Astrocyte (in vitro differentiated cells and primary cell): ENCODE data around the gene VSTM2B. TPM values are rescaled to one million over a fixed set of nuclear protein-coding genes. Genes with fewer than 3 reads are reported as not detected.

ENCODE experiments used
- DNase-seq: peaks from one replicate; pipeline ENCODE4 v3.0.0-alpha.2; 2010; ENCODE audit warnings: low read depth
- FAIRE-seq: peaks from 2 replicates; lab custom pipeline; 2011; peaks lifted over from hg19 to GRCh38; lab: Jason Lieb, UNC
- H2AFZ ChIP-seq: 2 replicates; pipeline ENCODE4 v1.6.0; 2012; ENCODE audit warnings: low read depth, low read length, inconsistent platforms
- H3K27ac ChIP-seq: 2 replicates; pipeline ENCODE4 v1.5.1; 2011; ENCODE audit warnings: low read depth, low read length, inconsistent platforms
- H3K27me3 ChIP-seq: 2 replicates; pipeline ENCODE4 v1.6.0; 2011; ENCODE audit warnings: low read length, inconsistent platforms; ENCODE audit not compliant: insufficient read depth
- H3K36me3 ChIP-seq: 2 replicates; pipeline ENCODE4 v1.5.1; 2011; ENCODE audit warnings: low read length, inconsistent platforms; ENCODE audit not compliant: insufficient read depth
- H3K4me1 ChIP-seq: 2 replicates; pipeline ENCODE4 v1.5.1; 2011; ENCODE audit warnings: low read length, inconsistent platforms; ENCODE audit not compliant: insufficient read depth
- H3K4me2 ChIP-seq: 2 replicates; pipeline ENCODE4 v1.6.0; 2012; ENCODE audit warnings: low read length, inconsistent platforms
- H3K4me3 ChIP-seq: 2 replicates; pipeline ENCODE4 v1.5.1; 2011; ENCODE audit warnings: low read depth, mild to moderate bottlenecking, low read length, inconsistent platforms; ENCODE audit not compliant: insufficient read depth
- H3K79me2 ChIP-seq: 2 replicates; pipeline ENCODE4 v1.6.0; 2012; ENCODE audit warnings: mild to moderate bottlenecking, low read length, inconsistent platforms; ENCODE audit not compliant: insufficient read depth
- H3K9ac ChIP-seq: 2 replicates; pipeline ENCODE4 v1.6.0; 2012; ENCODE audit warnings: mild to moderate bottlenecking, low read length, inconsistent platforms
- H3K9me3 ChIP-seq: 2 replicates; pipeline ENCODE4 v1.5.1; 2012; ENCODE audit warnings: low read depth, mild to moderate bottlenecking, low read length, inconsistent platforms; ENCODE audit not compliant: insufficient read depth
- H4K20me1 ChIP-seq: 2 replicates; pipeline ENCODE4 v1.6.0; 2012; ENCODE audit warnings: low read length, inconsistent platforms; ENCODE audit not compliant: insufficient read depth
- H3K27ac Mint-ChIP-seq: one replicate; pipeline ENCODE4 v1.8.0; 2021; ENCODE audit warnings: mild to moderate bottlenecking, mixed read lengths; ENCODE audit not compliant: unreplicated experiment
- H3K27me3 Mint-ChIP-seq: one replicate; pipeline ENCODE4 v1.8.0; 2021; ENCODE audit warnings: low read depth, mixed read lengths; ENCODE audit not compliant: unreplicated experiment
- H3K36me3 Mint-ChIP-seq: one replicate; pipeline ENCODE4 v1.8.0; 2021; ENCODE audit warnings: low read depth, mixed read lengths; ENCODE audit not compliant: unreplicated experiment
- H3K4me1 Mint-ChIP-seq: one replicate; pipeline ENCODE4 v1.8.0; 2021; ENCODE audit warnings: low read depth, mixed read lengths; ENCODE audit not compliant: unreplicated experiment
- H3K4me3 Mint-ChIP-seq: one replicate; pipeline ENCODE4 v1.8.0; 2021; ENCODE audit warnings: mild to moderate bottlenecking, moderate library complexity, mixed read lengths; ENCODE audit not compliant: unreplicated experiment
- H3K9me3 Mint-ChIP-seq: one replicate; pipeline ENCODE4 v1.8.0; 2021; ENCODE audit warnings: mild to moderate bottlenecking, mixed read lengths; ENCODE audit not compliant: unreplicated experiment
- CTCF ChIP-seq: IDR thresholded peaks from 2 replicates; pipeline ENCODE4 v1.5.1; 2011; ENCODE audit warnings: low read depth, mild to moderate bottlenecking, inconsistent platforms, low read length, moderate library complexity; ENCODE audit not compliant: insufficient read depth
- EZH2 ChIP-seq: IDR thresholded peaks from 2 replicates; pipeline ENCODE4 v1.6.1; 2012; ENCODE audit warnings: mild to moderate bottlenecking, low read length, inconsistent platforms; ENCODE audit not compliant: insufficient read depth
- total RNA-seq: library from RNA; stranded (reverse); gene quantifications from 2 replicates; pipeline ENCODE4 v1.2.1, GENCODE V29; 2021

The VSTM2B gene
- total RNA-seq, 1 donor from 2014 or later: not detected

GRCh38 chr19:29564574-29565005 lies 38.8 kb downstream of the VSTM2B start:
- TF ChIP-seq CTCF (no peak), EZH2 (no peak)
- H4K20me1 ChIP-seq: no peaks in the 10 kb centered on the region
- H2AFZ ChIP-seq: no peak overlapping the region
- no peaks in the 10 kb centered on the region for H3K36me3 ChIP-seq
- H3K4me2 ChIP-seq: no peak overlapping the region
- no peak overlapping the region for H3K27ac ChIP-seq
- Mint-ChIP-seq H3K36me3 (no peaks in the 10 kb centered on the region), H3K4me1 (no peaks in the 10 kb centered on the region), H3K27ac (no peak overlapping the region), H3K9me3 (peaks cover 10% of the 10 kb centered on the region), H3K4me3 (no peak overlapping the region), H3K27me3 (peaks cover 48% of the 10 kb centered on the region)
- no peaks in the 10 kb centered on the region for H3K27me3 ChIP-seq
- DNase-seq: no peak
- no peaks in the 10 kb centered on the region for H3K79me2 ChIP-seq
- no peaks in the 10 kb centered on the region for H3K4me1 ChIP-seq
- no peaks in the 10 kb centered on the region for H3K9me3 ChIP-seq
- no peak for FAIRE-seq
- H3K9ac ChIP-seq: no peak overlapping the region
- no peak overlapping the region for H3K4me3 ChIP-seq

GRCh38 chr19:29565171-29565570 lies 39.4 kb downstream of the VSTM2B start:
- TF ChIP-seq CTCF: no peak
- no peak for TF ChIP-seq EZH2
- Histone ChIP-seq H3K36me3 (no peaks in the 10 kb centered on the region), H3K4me3 (no peak overlapping the region), H3K9ac (no peak overlapping the region), H3K4me2 (no peak overlapping the region), H3K4me1 (no peaks in the 10 kb centered on the region), H3K79me2 (no peaks in the 10 kb centered on the region), H3K27me3 (no peaks in the 10 kb centered on the region), H3K27ac (no peak overlapping the region), H2AFZ (no peak overlapping the region), H4K20me1 (no peaks in the 10 kb centered on the region), H3K9me3 (no peaks in the 10 kb centered on the region)
- Mint-ChIP-seq H3K36me3 (no peaks in the 10 kb centered on the region), H3K4me3 (no peak overlapping the region), H3K27ac (no peak overlapping the region), H3K4me1 (no peaks in the 10 kb centered on the region), H3K9me3 (peaks cover 4% of the 10 kb centered on the region), H3K27me3 (peaks cover 48% of the 10 kb centered on the region)
- no peak for FAIRE-seq
- no peak for DNase-seq

GRCh38 chr19:29566496-29567054 lies 40.8 kb downstream of the VSTM2B start:
- no peaks in the 10 kb centered on the region for H4K20me1 ChIP-seq
- no peaks in the 10 kb centered on the region for H3K9me3 Mint-ChIP-seq
- no peaks in the 10 kb centered on the region for H3K4me1 ChIP-seq
- no peak overlapping the region for H3K27ac ChIP-seq
- no peak for TF ChIP-seq EZH2
- TF ChIP-seq CTCF: no peak
- H3K27me3 Mint-ChIP-seq: peaks cover 55% of the 10 kb centered on the region
- no peak overlapping the region for H3K4me3 Mint-ChIP-seq
- H3K27ac Mint-ChIP-seq: no peak overlapping the region
- no peaks in the 10 kb centered on the region for H3K4me1 Mint-ChIP-seq
- H3K4me3 ChIP-seq: no peak overlapping the region
- DNase-seq (no peak), FAIRE-seq (no peak)
- no peak overlapping the region for H3K4me2 ChIP-seq
- no peaks in the 10 kb centered on the region for H3K9me3 ChIP-seq
- H3K79me2 ChIP-seq: no peaks in the 10 kb centered on the region
- no peak overlapping the region for H2AFZ ChIP-seq
- no peak overlapping the region for H3K9ac ChIP-seq
- no peaks in the 10 kb centered on the region for H3K36me3 ChIP-seq
- H3K27me3 ChIP-seq: no peaks in the 10 kb centered on the region
- H3K36me3 Mint-ChIP-seq: no peaks in the 10 kb centered on the region
